Epithelial cell of esophagus (primary cell): ENCODE results near the gene AK2.
A peak's percentile ranks its signal among the peaks of the same experiment; 100 is the strongest.
"Not testable (repeated sequence)": the region's sequence is repeated elsewhere in the genome, so short reads cannot be mapped to it uniquely, and the experiment has no call there.

Source experiments
- DNase-seq: peaks from one replicate; pipeline ENCODE4 v3.0.0; 2010; ENCODE audit warnings: low read depth
- H3K4me3 ChIP-seq: 2 replicates; pipeline ENCODE4 v1.5.1; 2011; ENCODE audit warnings: mild to moderate bottlenecking, low read length, control low read depth
- TF ChIP-seq, protein P1 (sequence below): IDR thresholded peaks from 2 replicates; pipeline ENCODE4 v1.5.1; 2011; ENCODE audit warnings: low read depth, mild to moderate bottlenecking, low read length, control low read depth, inconsistent platforms; ENCODE audit not compliant: insufficient read depth; ENCODE audit errors: missing control alignments

AK2 gene

GRCh38 chr1:33049371-33049770 lies 12.7 kb upstream of the AK2 start:
- TF ChIP-seq, protein P1, sequence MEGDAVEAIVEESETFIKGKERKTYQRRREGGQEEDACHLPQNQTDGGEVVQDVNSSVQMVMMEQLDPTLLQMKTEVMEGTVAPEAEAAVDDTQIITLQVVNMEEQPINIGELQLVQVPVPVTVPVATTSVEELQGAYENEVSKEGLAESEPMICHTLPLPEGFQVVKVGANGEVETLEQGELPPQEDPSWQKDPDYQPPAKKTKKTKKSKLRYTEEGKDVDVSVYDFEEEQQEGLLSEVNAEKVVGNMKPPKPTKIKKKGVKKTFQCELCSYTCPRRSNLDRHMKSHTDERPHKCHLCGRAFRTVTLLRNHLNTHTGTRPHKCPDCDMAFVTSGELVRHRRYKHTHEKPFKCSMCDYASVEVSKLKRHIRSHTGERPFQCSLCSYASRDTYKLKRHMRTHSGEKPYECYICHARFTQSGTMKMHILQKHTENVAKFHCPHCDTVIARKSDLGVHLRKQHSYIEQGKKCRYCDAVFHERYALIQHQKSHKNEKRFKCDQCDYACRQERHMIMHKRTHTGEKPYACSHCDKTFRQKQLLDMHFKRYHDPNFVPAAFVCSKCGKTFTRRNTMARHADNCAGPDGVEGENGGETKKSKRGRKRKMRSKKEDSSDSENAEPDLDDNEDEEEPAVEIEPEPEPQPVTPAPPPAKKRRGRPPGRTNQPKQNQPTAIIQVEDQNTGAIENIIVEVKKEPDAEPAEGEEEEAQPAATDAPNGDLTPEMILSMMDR: no peak
- no peak overlapping the region for H3K4me3 ChIP-seq
- DNase-seq: no peak

- no peak overlapping the region for H3K4me3 ChIP-seq
- DNase-seq: no peak
- TF ChIP-seq, protein P1: no peak
Measured at GRCh38 chr1:33048426-33048825, 11.7 kb upstream of the AK2 start.

GRCh38 chr1:33047839-33048305 lies 11.2 kb upstream of the AK2 start:
- peak; percentile 39 for DNase-seq
- TF ChIP-seq, protein P1: no peak

DNA sequence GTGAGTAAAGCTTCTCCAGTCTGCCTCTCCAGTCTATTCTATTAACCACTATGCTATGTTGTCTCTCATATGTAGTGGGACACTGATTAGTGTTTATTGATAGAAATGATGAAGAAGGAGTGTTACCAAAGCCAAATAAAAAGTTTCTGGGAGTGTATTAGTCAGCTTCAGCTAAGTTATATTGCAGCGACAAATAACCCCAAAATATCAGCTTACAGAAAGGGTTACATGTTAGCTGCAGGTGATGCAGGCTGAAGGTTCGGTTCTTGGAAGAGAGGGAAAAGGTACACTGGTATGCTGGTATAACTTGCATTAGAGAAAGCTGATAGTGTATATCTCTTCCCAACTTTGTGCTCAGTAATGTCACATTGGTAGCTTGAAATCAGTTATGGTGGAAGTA lies 10.6 kb upstream of the AK2 start:
- no peak overlapping the region for H3K4me3 ChIP-seq
- TF ChIP-seq, protein P1: no peak
- DNase-seq: no peak

More at GRCh38 chr1:33047839-33048305, 11.2 kb upstream of the AK2 start:
- no peak overlapping the region for H3K4me3 ChIP-seq

GRCh38 chr1:33046234-33046633 lies 9.6 kb upstream of the AK2 start:
- DNase-seq, H3K4me3 ChIP-seq: not testable (repeated sequence)

DNA sequence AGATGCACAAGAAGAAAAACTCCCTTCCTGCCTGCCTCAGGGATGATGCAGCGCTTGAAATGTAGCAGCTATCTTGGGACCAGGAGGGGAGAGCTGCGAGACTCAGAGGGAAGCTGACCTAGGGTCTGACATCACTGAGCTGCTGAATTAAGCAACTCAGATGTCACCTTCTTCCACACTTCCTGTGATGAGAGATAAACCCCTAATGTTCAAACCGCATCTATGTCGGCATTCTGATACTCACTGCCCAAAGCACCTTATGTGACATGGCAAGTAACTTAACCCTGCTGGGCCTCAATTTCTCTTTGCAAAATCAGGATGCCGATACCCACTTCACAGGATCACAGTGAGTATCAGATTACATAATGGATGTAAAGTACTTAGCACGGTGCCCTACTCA lies 9.1 kb upstream of the AK2 start:
- no peak overlapping the region for H3K4me3 ChIP-seq
- no peak for DNase-seq
- TF ChIP-seq, protein P1: no peak

GRCh38 chr1:33045246-33045645 lies 8.6 kb upstream of the AK2 start:
- TF ChIP-seq, protein P1: no peak
- no peak overlapping the region for H3K4me3 ChIP-seq
- DNase-seq: no peak
